ENCODE results near the gene OXNAD1. TPM values are rescaled to one million over a fixed set of nuclear protein-coding genes. Genes with fewer than 3 reads are reported as not detected.

Gene OXNAD1
- total and polyA plus RNA-seq, 9 donors = 4.0 to 16.3 (median 11.5) TPM

GRCh38 chr3:16255726-16256125, 9.3 kb upstream of the OXNAD1 start:
- H3K27ac ChIP-seq = no peak overlapping the region
- H3K4me3 ChIP-seq = no peak overlapping the region
- H3K4me1 ChIP-seq (ENCODE audit: insufficient read depth) = peaks cover 10% of the 10 kb centered on the region
- no peaks in the 10 kb centered on the region for H3K36me3 ChIP-seq
- DNase-seq = no peak
- no peaks in the 10 kb centered on the region for H3K9me3 ChIP-seq
- TF ChIP-seq CTCF (IDR thresholded peaks at IDR 0.05) (no peak), POLR2A (IDR thresholded peaks at IDR 0.05) (no peak), EP300 (IDR thresholded peaks at IDR 0.05) (no peak)
- H3K27me3 ChIP-seq = no peaks in the 10 kb centered on the region
- intact Hi-C loops (cut with DNase I) = no loop called here
- 79 to 94% (median 85%) methylated on average over 5 of the region's 5 CpGs for WGBS, 3 donors

- no peak for DNase-seq
- 84 to 91% (median 86%) methylated on average over 2 of the region's 2 CpGs for WGBS, 3 donors
- Histone ChIP-seq H3K27me3 (no peaks in the 10 kb centered on the region), H3K4me1 (ENCODE audit: insufficient read depth) (peaks cover 2% of the 10 kb centered on the region), H3K4me3 (no peak overlapping the region), H3K36me3 (no peaks in the 10 kb centered on the region), H3K27ac (no peak overlapping the region), H3K9me3 (no peaks in the 10 kb centered on the region)
- no peak for TF ChIP-seq POLR2A (IDR thresholded peaks at IDR 0.05)
- TF ChIP-seq CTCF (IDR thresholded peaks at IDR 0.05) = no peak
- no peak for TF ChIP-seq EP300 (IDR thresholded peaks at IDR 0.05)
- intact Hi-C loops (cut with DNase I) = no loop called here
Measured at GRCh38 chr3:16257309-16257708, 7.7 kb upstream of the OXNAD1 start.

GRCh38 chr3:16258177-16258576, 6.8 kb upstream of the OXNAD1 start:
- 71 to 78% (median 77%) methylated on average over 5 of the region's 5 CpGs for WGBS, 3 donors
- Histone ChIP-seq H3K27ac (no peak overlapping the region), H3K4me1 (ENCODE audit: insufficient read depth) (peaks cover 2% of the 10 kb centered on the region), H3K36me3 (no peaks in the 10 kb centered on the region), H3K9me3 (no peaks in the 10 kb centered on the region), H3K27me3 (no peaks in the 10 kb centered on the region), H3K4me3 (no peak overlapping the region)
- intact Hi-C loops (cut with DNase I) = no loop called here
- DNase-seq = no peak
- TF ChIP-seq EP300 (IDR thresholded peaks at IDR 0.05) (no peak), CTCF (IDR thresholded peaks at IDR 0.05) (no peak)

- 74 to 90% (median 83%) methylated on average over 1 of the region's 1 CpG for WGBS, 3 donors
- Histone ChIP-seq H3K4me3 (no peak overlapping the region), H3K27ac (no peak overlapping the region), H3K36me3 (no peaks in the 10 kb centered on the region), H3K9me3 (no peaks in the 10 kb centered on the region), H3K4me1 (ENCODE audit: insufficient read depth) (no peaks in the 10 kb centered on the region), H3K27me3 (no peaks in the 10 kb centered on the region)
- DNase-seq = no peak
- no peak for TF ChIP-seq CTCF (IDR thresholded peaks at IDR 0.05)
- intact Hi-C loops (cut with DNase I) = no loop called here
Measured at GRCh38 chr3:16258866-16259265, 6.1 kb upstream of the OXNAD1 start.

GRCh38 chr3:16260046-16260445, 5.0 kb upstream of the OXNAD1 start:
- DNase-seq = no peak

More at GRCh38 chr3:16260046-16260445, 5.0 kb upstream of the OXNAD1 start:
- peaks cover 2% of the 10 kb centered on the region for H3K4me1 ChIP-seq (ENCODE audit: insufficient read depth)
- no peaks in the 10 kb centered on the region for H3K27me3 ChIP-seq
- H3K36me3 ChIP-seq = no peaks in the 10 kb centered on the region
- no peak overlapping the region for H3K4me3 ChIP-seq
- intact Hi-C loops (cut with DNase I) = no loop called here
- TF ChIP-seq CTCF (IDR thresholded peaks at IDR 0.05) = no peak
- TF ChIP-seq EP300 (IDR thresholded peaks at IDR 0.05) = no peak
- no peak for TF ChIP-seq POLR2A (IDR thresholded peaks at IDR 0.05)
- H3K27ac ChIP-seq = no peak overlapping the region
- WGBS, 3 donors = 84 to 86% (median 85%) methylated on average over 1 of the region's 1 CpG
- H3K9me3 ChIP-seq = no peaks in the 10 kb centered on the region
